Activated T-cell treated with anti-CD3 and anti-CD28 coated beads, Interleukin-2, amount 50 U/mL, for 72 hours (primary cell): ENCODE measurements around the gene CEACAM5. TPM values are rescaled to one million over a fixed set of nuclear protein-coding genes. Genes with fewer than 3 reads are reported as not detected.

Experiments
- ATAC-seq, 2 donors: fragments of 150-1000 bp; cut with Tn5 transposase; replicated peaks in 1 of 2; 2 replicates each; pipeline ENCODE4 v1.10.0; 2021; ENCODE audit warnings: moderate library complexity in 2 of 2, mild to moderate bottlenecking in 1 of 2
- DNase-seq, 2 donors: peaks; one replicate each; pipeline ENCODE4 v3.0.0; 2021 to 2022; ENCODE audit warnings: mixed read lengths in 1 of 2
- H3K27ac Mint-ChIP-seq: one replicate; pipeline ENCODE4 v1.8.0; 2022; ENCODE audit warnings: mild to moderate bottlenecking, moderate library complexity, mixed read lengths
- H3K27me3 Mint-ChIP-seq: one replicate; pipeline ENCODE4 v1.8.0; 2022; ENCODE audit warnings: low read depth, mixed read lengths
- H3K36me3 Mint-ChIP-seq, 2 donors: one replicate each; pipeline ENCODE4 v1.8.0; 2022; ENCODE audit warnings: mixed read lengths in 2 of 2, mild to moderate bottlenecking in 1 of 2; ENCODE audit not compliant: insufficient read depth in 2 of 2
- H3K4me1 Mint-ChIP-seq: one replicate; pipeline ENCODE4 v1.8.0; 2022; ENCODE audit warnings: low read depth, mixed read lengths
- H3K4me3 Mint-ChIP-seq, 2 donors: one replicate each; pipeline ENCODE4 v1.8.0; 2022; ENCODE audit warnings: mild to moderate bottlenecking in 2 of 2, mixed read lengths in 2 of 2, moderate library complexity in 2 of 2
- H3K9me3 Mint-ChIP-seq, 2 donors: one replicate each; pipeline ENCODE4 v1.8.0; 2022; ENCODE audit warnings: mixed read lengths in 2 of 2
- total RNA-seq, 2 donors: library from RNA; stranded (reverse); gene quantifications; one replicate each; pipeline ENCODE4 v1.2.3, GENCODE V29; 2022

Gene CEACAM5
- total RNA-seq, 2 donors from 2014 or later: not detected

GRCh38 chr19:41694831-41695635 is 13.4 kb upstream of the CEACAM5 start:
- ATAC-seq (no peak), DNase-seq (no peak)
- Mint-ChIP-seq H3K27ac (no peak overlapping the region), H3K4me1 (no peaks in the 10 kb centered on the region), H3K36me3 (peaks cover 0 to 1% of the 10 kb centered on the region in 2 donors), H3K9me3 (no peaks in the 10 kb centered on the region), H3K4me3 (no peak overlapping the region), H3K27me3 (peaks cover 59% of the 10 kb centered on the region)

GRCh38 chr19:41695745-41696144 is 12.7 kb upstream of the CEACAM5 start:
- Mint-ChIP-seq H3K9me3 (no peaks in the 10 kb centered on the region), H3K4me1 (no peaks in the 10 kb centered on the region), H3K27ac (no peak overlapping the region), H3K36me3 (peaks cover 0 to 1% of the 10 kb centered on the region in 2 donors), H3K4me3 (no peak overlapping the region), H3K27me3 (peaks cover 58% of the 10 kb centered on the region)
- no peak for DNase-seq
- no peak for ATAC-seq

- ATAC-seq (no peak), DNase-seq (no peak)
- Mint-ChIP-seq H3K27ac (no peak overlapping the region), H3K9me3 (no peaks in the 10 kb centered on the region), H3K4me3 (no peak overlapping the region), H3K4me1 (no peaks in the 10 kb centered on the region), H3K27me3 (peaks cover 54% of the 10 kb centered on the region), H3K36me3 (peaks cover 0 to 1% of the 10 kb centered on the region in 2 donors)
These were observed 11.8 kb upstream of the CEACAM5 start for GRCh38 chr19:41696402-41697197.

- DNase-seq: no peak
- H3K36me3 Mint-ChIP-seq: peaks cover 0 to 1% of the 10 kb centered on the region in 2 donors
These were observed 11.1 kb upstream of the CEACAM5 start for GRCh38 chr19:41697198-41697855.

GRCh38 chr19:41698746-41699230 is 9.6 kb upstream of the CEACAM5 start:
- Mint-ChIP-seq H3K9me3 (no peaks in the 10 kb centered on the region), H3K27ac (no peak overlapping the region), H3K36me3 (no peaks in the 10 kb centered on the region), H3K27me3 (peaks cover 42% of the 10 kb centered on the region), H3K4me1 (no peaks in the 10 kb centered on the region), H3K4me3 (no peak overlapping the region)
- ATAC-seq (no peak), DNase-seq (no peak)

More at GRCh38 chr19:41697198-41697855, 11.1 kb upstream of the CEACAM5 start:
- Mint-ChIP-seq H3K27me3 (peaks cover 54% of the 10 kb centered on the region), H3K9me3 (no peaks in the 10 kb centered on the region), H3K27ac (no peak overlapping the region), H3K4me1 (no peaks in the 10 kb centered on the region), H3K4me3 (no peak overlapping the region)
- no peak for ATAC-seq

GRCh38 chr19:41699231-41699967 is 9.0 kb upstream of the CEACAM5 start:
- H3K27me3 Mint-ChIP-seq: peaks cover 42% of the 10 kb centered on the region
- H3K4me1 Mint-ChIP-seq: no peaks in the 10 kb centered on the region
- no peaks in the 10 kb centered on the region for H3K9me3 Mint-ChIP-seq
- H3K36me3 Mint-ChIP-seq: no peaks in the 10 kb centered on the region
- no peak overlapping the region for H3K27ac Mint-ChIP-seq
- no peak for DNase-seq
- no peak overlapping the region for H3K4me3 Mint-ChIP-seq
- ATAC-seq: no peak

- Mint-ChIP-seq H3K4me1 (no peaks in the 10 kb centered on the region), H3K36me3 (no peaks in the 10 kb centered on the region), H3K27ac (no peak overlapping the region), H3K4me3 (no peak overlapping the region), H3K9me3 (no peaks in the 10 kb centered on the region), H3K27me3 (peaks cover 44% of the 10 kb centered on the region)
- ATAC-seq (no peak), DNase-seq (no peak)
These were observed 8.5 kb upstream of the CEACAM5 start for GRCh38 chr19:41699968-41700323.

- Mint-ChIP-seq H3K4me1 (no peaks in the 10 kb centered on the region), H3K4me3 (no peak overlapping the region), H3K27me3 (peaks cover 48% of the 10 kb centered on the region), H3K9me3 (no peaks in the 10 kb centered on the region), H3K27ac (no peak overlapping the region), H3K36me3 (no peaks in the 10 kb centered on the region)
- ATAC-seq: no peak
- no peak for DNase-seq
These were observed 7.8 kb upstream of the CEACAM5 start for GRCh38 chr19:41700381-41701195.

GRCh38 chr19:41701401-41702075 is 6.9 kb upstream of the CEACAM5 start:
- Mint-ChIP-seq H3K27me3 (peaks cover 48% of the 10 kb centered on the region), H3K4me1 (no peaks in the 10 kb centered on the region), H3K9me3 (no peaks in the 10 kb centered on the region), H3K27ac (no peak overlapping the region), H3K36me3 (no peaks in the 10 kb centered on the region), H3K4me3 (no peak overlapping the region)
- DNase-seq (peak; percentile 6 to 15), ATAC-seq (no peak)

GRCh38 chr19:41702171-41702651 is 6.2 kb upstream of the CEACAM5 start:
- ATAC-seq: no peak
- no peak for DNase-seq

GRCh38 chr19:41703602-41704293 is 4.7 kb upstream of the CEACAM5 start:
- Mint-ChIP-seq H3K36me3 (no peaks in the 10 kb centered on the region), H3K27ac (no peak overlapping the region), H3K4me1 (peaks cover 7% of the 10 kb centered on the region), H3K4me3 (no peak overlapping the region), H3K27me3 (peaks cover 38% of the 10 kb centered on the region), H3K9me3 (no peaks in the 10 kb centered on the region)
- DNase-seq (no peak), ATAC-seq (no peak)

More at GRCh38 chr19:41702171-41702651, 6.2 kb upstream of the CEACAM5 start:
- H3K36me3 Mint-ChIP-seq: no peaks in the 10 kb centered on the region
- no peaks in the 10 kb centered on the region for H3K9me3 Mint-ChIP-seq
- peaks cover 45% of the 10 kb centered on the region for H3K27me3 Mint-ChIP-seq
- peaks cover 6% of the 10 kb centered on the region for H3K4me1 Mint-ChIP-seq
- no peak overlapping the region for H3K27ac Mint-ChIP-seq
- no peak overlapping the region for H3K4me3 Mint-ChIP-seq
